Esophagus muscularis mucosa (tissue), 4 donors: ENCODE measurements around the gene CSPG4. TPM values are rescaled to one million over a fixed set of nuclear protein-coding genes. Genes with fewer than 3 reads are reported as not detected.
A peak's percentile ranks its signal among the peaks of the same experiment; 100 is the strongest.
"Not testable (repeated sequence)": the region's sequence is repeated elsewhere in the genome, so short reads cannot be mapped to it uniquely, and the experiment has no call there.

Experiments used
- DNase-seq: peaks from one replicate; pipeline ENCODE4 v3.0.0-alpha.2; 2017; ENCODE audit errors: extremely low spot score
- H3K27ac ChIP-seq, 4 donors: fragments of 200-600 bp; sonication (generic); replicated peaks in 1 of 4; 1 replicate in 3 of 4; 2 replicates in 1 of 4; pipeline ENCODE4 v1.5.1; 2016 to 2019; ENCODE audit warnings: mild to moderate bottlenecking in 1 of 4
- H3K27me3 ChIP-seq, 4 donors: fragments of 200-600 bp; sonication (generic); one replicate each; pipeline versions ENCODE4 v1.5.1 to v1.6.0; 2016 to 2019
- H3K36me3 ChIP-seq, 4 donors: fragments of 200-600 bp; sonication (generic); one replicate each; pipeline ENCODE4 v1.5.1; 2016 to 2019
- H3K4me1 ChIP-seq, 4 donors: fragments of 200-600 bp; sonication (generic); one replicate each; pipeline ENCODE4 v1.5.1; 2016 to 2019
- H3K4me3 ChIP-seq, 4 donors: fragments of 200-600 bp; sonication (generic); 1 replicate in 2 of 4; 2 replicates in 2 of 4; pipeline ENCODE4 v1.5.1; 2016 to 2019; ENCODE audit warnings: mild to moderate bottlenecking in 4 of 4, moderate library complexity in 1 of 4
- H3K9me3 ChIP-seq, 4 donors: fragments of 200-600 bp; sonication (generic); 1 replicate in 3 of 4; 2 replicates in 1 of 4; pipeline ENCODE4 v1.5.1; 2016 to 2019
- CTCF ChIP-seq, 3 experiments: fragments of 200-600 bp in 2 of 3; fragments of 450-650 bp in 1 of 3; sonication (generic) in 2 of 3; IDR thresholded peaks; one replicate each; pipeline ENCODE4 v1.5.1; 2017 to 2019; ENCODE audit warnings: antibody characterized with exemption in 3 of 3, mild to moderate bottlenecking in 2 of 3, moderate library complexity in 1 of 3
- EP300 ChIP-seq: sonication (generic); formaldehyde crosslinking; IDR thresholded peaks from one replicate; pipeline ENCODE4 v1.6.1; 2017; ENCODE audit warnings: antibody characterized with exemption
- POLR2A ChIP-seq: fragments of 450-650 bp; IDR thresholded peaks from one replicate; pipeline ENCODE4 v1.6.1; 2017; ENCODE audit warnings: antibody characterized with exemption, moderate library complexity, mild to moderate bottlenecking, low read depth
- POLR2AphosphoS5 ChIP-seq, 2 donors: sonication (generic); formaldehyde crosslinking; IDR thresholded peaks; one replicate each; pipeline ENCODE4 v1.6.1; 2017; ENCODE audit warnings: antibody characterized with exemption in 2 of 2
- WGBS: methylation state at CpG from one replicate; pipeline ENCODE4 v1.1.5; 2018; 5-methylcytosine and 5-hydroxymethylcytosine counted together
- intact Hi-C: fragments of 100-400 bp; cut with DNase I; formaldehyde crosslinking; loops from one replicate; pipeline ENCODE4 v1.15.1; 2023
- total RNA-seq, 4 donors: library from RNA; depleted of rRNA; stranded (reverse); fragments of >200 nt; gene quantifications; one replicate each; pipeline versions ENCODE4 v1.1.0 to v1.2.1, GENCODE V29; 2016

Gene CSPG4
- total RNA-seq, 4 donors from 2014 or later: 133 to 386 (median 182) TPM

GRCh38 chr15:75639191-75639708, 73.4 kb downstream of the CSPG4 start:
- Histone ChIP-seq H3K27ac (peak overlapping the region; percentile 87 to 98 (median 94)), H3K4me3 (peak overlapping the region; percentile 86 to 97 (median 89)), H3K4me1 (peaks cover 32 to 44% (median 40%) of the 10 kb centered on the region in 4 donors), H3K9me3 (no peaks in the 10 kb centered on the region), H3K36me3 (peaks cover 0 to 5% (median 0%) of the 10 kb centered on the region in 4 donors), H3K27me3 (no peaks in the 10 kb centered on the region)
- intact Hi-C loops: loop anchor here (5.0 kb wide), 1 partner anchor 43 kb away; no protein-coding TSS in a partner anchor
- WGBS: under 1% methylated on average over 9 of the region's 16 CpGs
- no peak for TF ChIP-seq POLR2A
- TF ChIP-seq EP300: no peak
- TF ChIP-seq POLR2AphosphoS5 (IDR thresholded peaks at IDR 0.05): no peak
- TF ChIP-seq CTCF (IDR thresholded peaks at IDR 0.05): no peak
- no peak for DNase-seq

- 60% methylated on average over 4 of the region's 4 CpGs for WGBS
- DNase-seq: no peak
- intact Hi-C loops: loop anchor here (5.0 kb wide), 1 partner anchor 45 kb away; no protein-coding TSS in a partner anchor
- peak overlapping the region in 2 of 4 donors; percentile 88 to 97 for H3K4me3 ChIP-seq
- H3K4me1 ChIP-seq: peaks cover 32 to 44% (median 40%) of the 10 kb centered on the region in 4 donors
- no peak for TF ChIP-seq CTCF (IDR thresholded peaks at IDR 0.05)
- TF ChIP-seq EP300: no peak
- TF ChIP-seq POLR2AphosphoS5 (IDR thresholded peaks at IDR 0.05): no peak
- TF ChIP-seq POLR2A: no peak
- H3K27me3 ChIP-seq: no peaks in the 10 kb centered on the region
- peak overlapping the region in 3 of 4 donors; percentile 87 to 98 (median 94) for H3K27ac ChIP-seq
- peaks cover 0 to 5% (median 0%) of the 10 kb centered on the region in 4 donors for H3K36me3 ChIP-seq
- H3K9me3 ChIP-seq: no peaks in the 10 kb centered on the region
Observed at GRCh38 chr15:75637245-75638009, 75.2 kb downstream of the CSPG4 start.

GRCh38 chr15:75636026-75636425, 76.6 kb downstream of the CSPG4 start:
- 92% methylated on average over 6 of the region's 6 CpGs for WGBS
- intact Hi-C loops: loop anchor here (5.0 kb wide), 1 partner anchor 46 kb away; no protein-coding TSS in a partner anchor
- H3K4me1 ChIP-seq: peaks cover 31 to 43% (median 39%) of the 10 kb centered on the region in 4 donors
- no peak overlapping the region for H3K27ac ChIP-seq
- peaks cover 0 to 5% (median 0%) of the 10 kb centered on the region in 4 donors for H3K36me3 ChIP-seq
- DNase-seq: no peak
- TF ChIP-seq EP300: no peak
- no peaks in the 10 kb centered on the region for H3K9me3 ChIP-seq
- no peak overlapping the region for H3K4me3 ChIP-seq
- H3K27me3 ChIP-seq: no peaks in the 10 kb centered on the region

GRCh38 chr15:75633922-75634321, 78.7 kb downstream of the CSPG4 start:
- peaks cover 23 to 29% (median 26%) of the 10 kb centered on the region in 4 donors for H3K4me1 ChIP-seq
- H3K9me3 ChIP-seq, H3K36me3 ChIP-seq, H3K27ac ChIP-seq, DNase-seq, intact Hi-C loops, H3K27me3 ChIP-seq, H3K4me3 ChIP-seq: not testable (repeated sequence)
- WGBS: 91% methylated on average over 5 of the region's 7 CpGs

- Histone ChIP-seq H3K4me3 (no peak overlapping the region), H3K4me1 (peaks cover 3 to 10% (median 6%) of the 10 kb centered on the region in 4 donors), H3K9me3 (no peaks in the 10 kb centered on the region), H3K27ac (no peak overlapping the region), H3K27me3 (no peaks in the 10 kb centered on the region), H3K36me3 (peaks cover 0 to 2% (median 0%) of the 10 kb centered on the region in 4 donors)
- TF ChIP-seq CTCF (IDR thresholded peaks at IDR 0.05): no peak
- TF ChIP-seq EP300: no peak
- no peak for TF ChIP-seq POLR2AphosphoS5 (IDR thresholded peaks at IDR 0.05)
- TF ChIP-seq POLR2A: no peak
- no peak for DNase-seq
- intact Hi-C loops: no loop called here
Observed at GRCh38 chr15:75631935-75632334, 80.7 kb downstream of the CSPG4 start.
